Endothelial cell of umbilical vein (primary cell): ENCODE results near the gene SPOCD1.

Experiments used
- CTCF ChIP-seq, 2 donors: IDR thresholded peaks; 1 replicate in 1 of 2; 2 replicates in 1 of 2; pipeline ENCODE4 v1.5.1; 2011; ENCODE audit warnings: low read length in 2 of 2, mild to moderate bottlenecking in 2 of 2, moderate library complexity in 2 of 2, control low read depth in 1 of 2, inconsistent platforms in 1 of 2, low read depth in 1 of 2; ENCODE audit not compliant: insufficient read depth in 1 of 2; ENCODE audit errors: extremely low read depth in 1 of 2
- EZH2 ChIP-seq: IDR thresholded peaks from 2 replicates; pipeline ENCODE4 v1.6.1; 2012; ENCODE audit warnings: borderline replicate concordance, low read depth, mild to moderate bottlenecking, moderate library complexity, low read length, inconsistent platforms; ENCODE audit not compliant: severe bottlenecking
- MAX ChIP-seq: IDR thresholded peaks from 2 replicates; pipeline ENCODE4 v1.6.1; 2011; ENCODE audit not compliant: insufficient read depth, insufficient read length
- MYC ChIP-seq: IDR thresholded peaks from one replicate; pipeline ENCODE4 v1.6.1; 2011; ENCODE audit warnings: mild to moderate bottlenecking, low read depth, low read length
- POLR2A ChIP-seq: IDR thresholded peaks from 2 replicates; pipeline ENCODE4 v1.6.1; 2012; ENCODE audit warnings: low read depth, mild to moderate bottlenecking, control low read depth, low read length
- POLR2AphosphoS5 ChIP-seq: IDR thresholded peaks from 2 replicates; pipeline ENCODE4 v1.6.1; 2012; ENCODE audit warnings: low read depth, mild to moderate bottlenecking, control low read depth, low read length, moderate library complexity; ENCODE audit not compliant: insufficient read depth

GRCh38 chr1:31814631-31815306 is 1.1 kb downstream of the SPOCD1 start:
- no peak for TF ChIP-seq CTCF (IDR thresholded peaks at IDR 0.05; ENCODE audit: extremely low read depth in 1 of 2, insufficient read depth in 1 of 2, low read depth in 1 of 2, low read length in 2 of 2)
- TF ChIP-seq MAX: no peak
- no peak for TF ChIP-seq POLR2A
- TF ChIP-seq EZH2: no peak
- no peak for TF ChIP-seq MYC
- no peak for TF ChIP-seq POLR2AphosphoS5
